ENCODE measurements around the gene BHLHE40. TPM values are rescaled to one million over a fixed set of nuclear protein-coding genes. Genes with fewer than 3 reads are reported as not detected.
A peak's percentile ranks its signal among the peaks of the same experiment; 100 is the strongest.

Gene BHLHE40
- total RNA-seq, 1 experiment from 2014 or later = 81.6 TPM

DNA sequence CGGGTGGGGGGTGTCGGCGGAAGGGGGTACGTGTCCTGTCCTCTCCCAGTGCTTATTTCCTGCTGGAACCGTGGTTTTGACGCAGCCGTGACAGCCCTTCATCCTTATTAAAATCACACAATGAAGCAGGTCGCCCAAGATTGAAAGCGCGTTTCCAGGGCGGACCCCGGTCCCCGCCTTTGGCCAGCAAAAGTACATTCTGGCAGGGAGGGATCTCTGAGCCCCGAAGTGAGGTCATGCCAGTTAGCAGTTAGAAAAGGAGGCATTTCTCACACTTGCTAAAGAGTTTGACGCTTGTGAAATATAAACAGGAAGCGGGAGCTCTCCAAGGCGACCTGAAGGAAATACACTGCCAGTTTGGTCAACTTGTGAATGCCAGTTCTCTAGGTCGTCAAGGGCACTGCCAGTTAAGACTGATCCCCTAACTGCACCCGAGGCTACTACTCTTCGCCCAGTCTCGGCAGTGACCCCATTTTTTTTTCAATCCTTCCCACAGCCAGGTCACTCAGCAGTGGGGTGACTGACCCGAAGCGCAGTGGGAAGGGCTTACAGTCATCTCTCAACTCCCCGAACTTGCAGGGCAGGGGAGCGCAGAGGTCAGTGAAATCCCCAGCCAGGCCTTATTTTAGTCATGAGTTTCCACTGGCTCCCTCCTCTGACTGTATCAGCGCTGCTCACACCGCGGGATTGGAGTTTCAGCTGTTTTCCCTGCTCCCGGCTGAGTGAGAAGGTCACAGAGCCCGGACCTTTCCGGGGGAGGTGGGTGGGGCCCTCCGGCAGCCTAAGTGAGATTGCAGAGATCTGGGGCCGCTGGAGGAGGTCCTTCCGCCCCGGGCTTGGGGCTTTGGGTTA lies 2.0 kb upstream of the BHLHE40 start:
- H3K4me3 ChIP-seq (replicated peaks in 1 of 2; ENCODE audit: low read depth in 1 of 2, low read length in 2 of 2) = peak overlapping the region; percentile 46 to 87
- ChIA-PET POLR2A (interaction anchor here (1.0 to 2.5 kb wide), 6 partner anchors 10 to 266 kb away, joined by 3 to 10 read pairs (median 4); no protein-coding TSS in a partner anchor), CTCF (interaction anchor here (0.7 to 4.7 kb wide), 22 partner anchors 8 to 266 kb away, joined by 3 to 59 read pairs (median 5); no protein-coding TSS in a partner anchor), RAD21 (ENCODE audit: low non-redundant PET in 1 of 2, low total read pairs in 2 of 2, uncharacterized antibody in 2 of 2, unreplicated experiment in 2 of 2) (interaction anchor here (0.8 to 3.0 kb wide), 6 partner anchors 50 to 265 kb away, joined by 3 to 12 read pairs (median 6); no protein-coding TSS in a partner anchor)
- BruUV-seq (replicated peaks) = no TSS peak
- no peak overlapping the region for H2AFZ ChIP-seq (ENCODE audit: low read depth, low read length, poor library complexity, severe bottlenecking)
- no peaks in the 10 kb centered on the region for H4K20me1 ChIP-seq (ENCODE audit: insufficient read depth)
- peak overlapping the region; percentile 90 for H3K4me2 ChIP-seq (ENCODE audit: low read length)
- no peak for ATAC-seq
- peaks cover 36 to 52% of the 10 kb centered on the region in 2 experiments for H3K4me1 ChIP-seq (ENCODE audit: control insufficient read depth in 1 of 2, insufficient read depth in 2 of 2, low read length in 2 of 2)
- H3K36me3 ChIP-seq (ENCODE audit: control insufficient read depth in 1 of 2, insufficient read depth in 2 of 2, low read length in 2 of 2) = peaks cover 0 to 14% of the 10 kb centered on the region in 2 experiments; a peak in 1 of 4 replicates
- H3K9ac ChIP-seq (ENCODE audit: low read length) = peak overlapping the region; percentile 80
- no peaks in the 10 kb centered on the region for H3K9me3 ChIP-seq (ENCODE audit: control insufficient read depth in 1 of 2, insufficient read depth in 1 of 2, low read depth in 1 of 2, low read length in 2 of 2)
- peaks cover 25% of the 10 kb centered on the region for H3K79me2 ChIP-seq (ENCODE audit: insufficient read depth, low read length)
- TF ChIP-seq POLR2A (IDR thresholded peaks at IDR 0.05; ENCODE audit: borderline replicate concordance, extremely low read depth, insufficient read depth, insufficient read length) = peak; percentile 27
- TF ChIP-seq POLR2AphosphoS5 (IDR thresholded peaks at IDR 0.05; ENCODE audit: low read depth, low read length) = peak; percentile 53
- no peak for TF ChIP-seq CBX3 (IDR thresholded peaks at IDR 0.05; ENCODE audit: low read depth)
- TF ChIP-seq SP1 (IDR thresholded peaks at IDR 0.05; ENCODE audit: low read depth) = no peak
- TF ChIP-seq EZH2 (IDR thresholded peaks at IDR 0.05) = no peak
- no peaks in the 10 kb centered on the region for H3K9me2 ChIP-seq (ENCODE audit: insufficient read depth)
- intact Hi-C loops (cut with micrococcal nuclease) = loop anchor here (5.0 kb wide), 3 partner anchors 150 to 320 kb away; partner anchors contain the start of gene EDEM1
- H3K27me3 ChIP-seq (ENCODE audit: insufficient read depth, low read length) = no peaks in the 10 kb centered on the region
- no peak for DNase-seq (ENCODE audit: low read depth, low spot score)
- H3K27ac ChIP-seq (ENCODE audit: low read depth, low read length) = peak overlapping the region; percentile 91

DNA sequence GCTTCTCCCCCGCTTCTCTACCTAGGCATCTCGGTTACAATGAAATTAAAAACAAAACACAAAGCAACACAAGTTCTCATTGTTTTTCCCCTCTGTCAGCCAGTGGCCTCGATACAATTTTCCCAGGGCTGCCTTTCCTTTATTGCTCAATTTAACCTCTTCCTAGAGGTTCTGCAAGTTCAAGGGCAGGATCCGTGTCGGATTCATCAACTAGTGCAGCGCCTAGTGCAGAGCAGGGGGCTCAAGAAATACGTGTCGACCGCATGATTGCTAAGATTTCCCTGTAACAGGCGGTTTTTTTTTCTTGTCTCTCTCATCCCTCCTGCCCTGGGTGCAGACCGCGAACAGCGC lies 1.4 kb upstream of the BHLHE40 start:
- no peaks in the 10 kb centered on the region for H3K9me3 ChIP-seq (ENCODE audit: control insufficient read depth in 1 of 2, insufficient read depth in 1 of 2, low read depth in 1 of 2, low read length in 2 of 2)
- BruUV-seq (replicated peaks) = TSS peak; percentile 80
- intact Hi-C loops (cut with micrococcal nuclease) = loop anchor here (1.0 to 5.0 kb wide), 4 partner anchors 45 to 321 kb away; partner anchors contain the start of gene EDEM1
- H4K20me1 ChIP-seq (ENCODE audit: insufficient read depth) = 0 out of 2 replicates have a peak, but pooled peaks cover 4% of the 10 kb centered on the region
- peaks cover 31% of the 10 kb centered on the region for H3K79me2 ChIP-seq (ENCODE audit: insufficient read depth, low read length)
- DNase-seq (ENCODE audit: low read depth, low spot score) (no peak), ATAC-seq (no peak)
- H2AFZ ChIP-seq (ENCODE audit: low read depth, low read length, poor library complexity, severe bottlenecking) = no peak overlapping the region
- H3K9ac ChIP-seq (ENCODE audit: low read length) = peak overlapping the region; percentile 80
- ChIA-PET CTCF (interaction anchor here (1.6 to 4.7 kb wide), 3 partner anchors 22 to 266 kb away, joined by 3 to 59 read pairs (median 13); no protein-coding TSS in a partner anchor), RAD21 (ENCODE audit: low non-redundant PET in 1 of 2, low total read pairs in 2 of 2, uncharacterized antibody in 2 of 2, unreplicated experiment in 2 of 2) (interaction anchor here (1.0 to 3.0 kb wide), 4 partner anchors 48 to 266 kb away, joined by 3 to 12 read pairs (median 6); no protein-coding TSS in a partner anchor), POLR2A (interaction anchor here (1.6 to 1.8 kb wide), 2 partner anchors 27 to 266 kb away, joined by 4 to 5 read pairs; no protein-coding TSS in a partner anchor)
- H3K27ac ChIP-seq (ENCODE audit: low read depth, low read length) = peak overlapping the region; percentile 91
- peak overlapping the region; percentile 46 to 87 for H3K4me3 ChIP-seq (replicated peaks in 1 of 2; ENCODE audit: low read depth in 1 of 2, low read length in 2 of 2)
- H3K27me3 ChIP-seq (ENCODE audit: insufficient read depth, low read length) = no peaks in the 10 kb centered on the region
- H3K9me2 ChIP-seq (ENCODE audit: insufficient read depth) = no peaks in the 10 kb centered on the region
- H3K36me3 ChIP-seq (ENCODE audit: control insufficient read depth in 1 of 2, insufficient read depth in 2 of 2, low read length in 2 of 2) = peaks cover 3 to 19% of the 10 kb centered on the region in 2 experiments; a peak in 3 of 4 replicates
- H3K4me1 ChIP-seq (ENCODE audit: control insufficient read depth in 1 of 2, insufficient read depth in 2 of 2, low read length in 2 of 2) = peaks cover 38 to 58% of the 10 kb centered on the region in 2 experiments
- peak overlapping the region; percentile 90 for H3K4me2 ChIP-seq (ENCODE audit: low read length)
- TF ChIP-seq ELF1 (IDR thresholded peaks at IDR 0.05; ENCODE audit: borderline replicate concordance, low read depth) (no peak), TCF7L2 (IDR thresholded peaks at IDR 0.05; ENCODE audit: borderline replicate concordance, extremely low read depth, insufficient read depth, insufficient read length) (no peak), EZH2 (IDR thresholded peaks at IDR 0.05) (no peak), SIN3A (IDR thresholded peaks at IDR 0.05; ENCODE audit: low read depth) (no peak), CBX3 (IDR thresholded peaks at IDR 0.05; ENCODE audit: low read depth) (no peak), ZFX (IDR thresholded peaks at IDR 0.05) (no peak), ZNF274 (IDR thresholded peaks at IDR 0.05; ENCODE audit: low read depth, low read length) (no peak), SP1 (IDR thresholded peaks at IDR 0.05; ENCODE audit: low read depth) (no peak)
- TF ChIP-seq, protein P1, sequence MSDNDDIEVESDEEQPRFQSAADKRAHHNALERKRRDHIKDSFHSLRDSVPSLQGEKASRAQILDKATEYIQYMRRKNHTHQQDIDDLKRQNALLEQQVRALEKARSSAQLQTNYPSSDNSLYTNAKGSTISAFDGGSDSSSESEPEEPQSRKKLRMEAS (IDR thresholded peaks at IDR 0.05) = no peak
- TF ChIP-seq, protein P2, sequence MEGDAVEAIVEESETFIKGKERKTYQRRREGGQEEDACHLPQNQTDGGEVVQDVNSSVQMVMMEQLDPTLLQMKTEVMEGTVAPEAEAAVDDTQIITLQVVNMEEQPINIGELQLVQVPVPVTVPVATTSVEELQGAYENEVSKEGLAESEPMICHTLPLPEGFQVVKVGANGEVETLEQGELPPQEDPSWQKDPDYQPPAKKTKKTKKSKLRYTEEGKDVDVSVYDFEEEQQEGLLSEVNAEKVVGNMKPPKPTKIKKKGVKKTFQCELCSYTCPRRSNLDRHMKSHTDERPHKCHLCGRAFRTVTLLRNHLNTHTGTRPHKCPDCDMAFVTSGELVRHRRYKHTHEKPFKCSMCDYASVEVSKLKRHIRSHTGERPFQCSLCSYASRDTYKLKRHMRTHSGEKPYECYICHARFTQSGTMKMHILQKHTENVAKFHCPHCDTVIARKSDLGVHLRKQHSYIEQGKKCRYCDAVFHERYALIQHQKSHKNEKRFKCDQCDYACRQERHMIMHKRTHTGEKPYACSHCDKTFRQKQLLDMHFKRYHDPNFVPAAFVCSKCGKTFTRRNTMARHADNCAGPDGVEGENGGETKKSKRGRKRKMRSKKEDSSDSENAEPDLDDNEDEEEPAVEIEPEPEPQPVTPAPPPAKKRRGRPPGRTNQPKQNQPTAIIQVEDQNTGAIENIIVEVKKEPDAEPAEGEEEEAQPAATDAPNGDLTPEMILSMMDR (IDR thresholded peaks at IDR 0.05 in 2 of 3, conservative IDR thresholded peaks at IDR 0.05 in 1 of 3; ENCODE audit: borderline replicate concordance in 1 of 3, insufficient read depth in 1 of 3, low read depth in 2 of 3, low read length in 2 of 3) = no peak
- TF ChIP-seq, protein P3, sequence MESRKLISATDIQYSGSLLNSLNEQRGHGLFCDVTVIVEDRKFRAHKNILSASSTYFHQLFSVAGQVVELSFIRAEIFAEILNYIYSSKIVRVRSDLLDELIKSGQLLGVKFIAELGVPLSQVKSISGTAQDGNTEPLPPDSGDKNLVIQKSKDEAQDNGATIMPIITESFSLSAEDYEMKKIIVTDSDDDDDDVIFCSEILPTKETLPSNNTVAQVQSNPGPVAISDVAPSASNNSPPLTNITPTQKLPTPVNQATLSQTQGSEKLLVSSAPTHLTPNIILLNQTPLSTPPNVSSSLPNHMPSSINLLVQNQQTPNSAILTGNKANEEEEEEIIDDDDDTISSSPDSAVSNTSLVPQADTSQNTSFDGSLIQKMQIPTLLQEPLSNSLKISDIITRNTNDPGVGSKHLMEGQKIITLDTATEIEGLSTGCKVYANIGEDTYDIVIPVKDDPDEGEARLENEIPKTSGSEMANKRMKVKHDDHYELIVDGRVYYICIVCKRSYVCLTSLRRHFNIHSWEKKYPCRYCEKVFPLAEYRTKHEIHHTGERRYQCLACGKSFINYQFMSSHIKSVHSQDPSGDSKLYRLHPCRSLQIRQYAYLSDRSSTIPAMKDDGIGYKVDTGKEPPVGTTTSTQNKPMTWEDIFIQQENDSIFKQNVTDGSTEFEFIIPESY (IDR thresholded peaks at IDR 0.05; ENCODE audit: extremely low read depth, insufficient replicate concordance, low read length) = no peak

All from HCT116 (cell line).